ENCODE results near the gene PSG6.
"Not testable (repeated sequence)": the region's sequence is repeated elsewhere in the genome, so short reads cannot be mapped to it uniquely, and the experiment has no call there.

PSG6 gene

DNA sequence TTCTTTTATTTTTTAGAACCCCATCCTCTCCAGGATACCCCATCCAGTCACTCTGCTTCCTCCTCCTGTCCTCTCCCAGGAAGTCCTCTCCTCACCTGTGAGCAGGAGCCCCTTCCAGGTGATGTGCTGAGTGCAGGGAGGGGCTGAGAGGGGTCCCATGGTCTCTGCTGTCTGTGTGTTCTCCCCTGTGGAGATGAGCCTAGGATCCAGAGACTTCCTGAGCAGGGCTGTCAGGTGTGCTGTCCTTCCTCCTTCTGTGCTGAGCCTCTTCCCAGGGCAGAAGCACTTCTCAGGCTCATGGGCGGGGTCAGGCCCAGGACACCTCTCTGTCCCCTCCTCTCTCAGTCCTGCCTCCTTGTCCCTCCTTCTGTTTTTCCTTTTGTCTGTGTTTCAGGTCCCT lies at the start of gene PSG6:
Gene PSG6, minus strand, starts transcription at position 261 of the 400 bp plus-strand sequence. Its CDS starts 102 bp downstream, at position 159.
- not testable (repeated sequence) for DNase-seq

DNA sequence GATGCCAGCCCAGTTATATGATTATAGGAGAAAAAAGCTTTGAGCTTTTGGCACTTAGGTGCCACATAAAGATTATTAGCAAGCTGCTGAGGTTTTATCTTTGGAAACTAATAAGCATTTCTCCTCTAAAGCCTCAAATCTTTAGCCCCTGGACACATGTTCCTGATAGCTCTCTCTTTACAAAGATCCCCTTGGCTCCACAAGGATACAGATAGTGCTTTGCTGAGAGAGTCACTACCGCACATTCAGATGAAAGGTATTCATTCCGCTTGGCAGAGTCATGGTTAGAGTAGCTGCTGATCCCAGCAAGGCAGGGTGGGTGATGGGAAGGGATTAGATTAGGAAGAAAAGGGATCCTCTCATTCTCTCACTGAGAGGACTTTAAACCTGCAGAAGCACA lies 47.5 kb upstream of the PSG6 start:
- DNase-seq = no peak

DNA sequence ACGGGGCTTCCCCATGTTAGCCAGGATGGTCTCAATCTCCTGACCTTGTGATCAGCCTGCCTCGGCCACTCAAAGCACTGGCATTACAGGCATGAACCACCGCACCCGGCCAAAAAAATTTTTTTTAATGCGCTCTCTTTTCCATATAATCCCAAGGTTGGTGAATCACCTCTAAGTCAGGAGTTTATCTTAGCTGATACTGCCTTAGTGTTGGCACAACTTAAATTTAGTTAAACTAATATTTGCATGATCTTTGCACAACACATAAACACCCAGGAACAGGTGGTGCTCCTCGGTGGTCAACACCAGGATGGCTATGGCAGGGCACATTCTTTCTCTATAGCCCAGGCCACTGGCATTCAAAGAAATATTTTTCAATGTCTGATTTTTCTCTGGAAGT lies 43.4 kb upstream of the PSG6 start:
- DNase-seq = no peak

DNA sequence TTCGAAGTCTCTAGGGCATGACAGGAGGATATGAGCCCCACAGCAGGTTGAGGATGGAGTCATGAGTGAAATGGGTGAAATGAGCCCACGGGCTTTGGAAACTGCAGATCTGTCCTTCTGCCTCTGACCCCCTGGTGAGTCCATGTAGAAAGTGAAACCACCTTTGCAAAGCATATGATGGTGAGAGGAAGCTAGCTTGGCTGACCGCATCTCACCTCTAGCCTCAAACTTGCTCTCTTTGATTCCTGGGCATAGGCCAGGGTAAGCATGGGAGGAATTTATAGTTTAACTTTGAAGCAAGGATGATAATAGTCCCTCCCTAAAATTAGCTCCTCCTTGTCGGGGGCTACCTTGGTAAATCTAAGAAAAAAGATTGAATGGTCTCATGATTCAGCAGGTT lies 34.4 kb upstream of the PSG6 start:
- not testable (repeated sequence) for DNase-seq

DNA sequence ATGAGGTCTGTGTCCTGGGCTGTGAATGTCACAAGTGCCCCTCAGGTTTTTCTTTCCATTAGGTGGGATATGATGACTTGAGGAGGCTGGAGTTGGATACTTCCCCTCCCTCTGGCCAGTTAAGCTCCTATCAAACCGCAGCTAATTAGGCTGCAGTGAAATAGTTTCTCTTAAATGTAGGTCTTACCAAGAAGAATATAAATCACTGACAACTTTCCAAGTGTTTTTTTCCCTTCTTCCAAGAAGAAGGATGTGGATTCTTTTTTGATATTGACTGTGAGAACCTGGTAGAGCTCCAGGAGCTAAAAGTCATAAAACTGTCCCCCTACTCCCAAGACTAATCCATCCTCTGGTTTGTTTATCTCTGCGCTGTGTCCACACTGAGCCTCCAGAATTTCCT lies 33.8 kb upstream of the PSG6 start:
- DNase-seq = not testable (repeated sequence)

GRCh38 chr19:42942187-42942789 lies 24.6 kb upstream of the PSG6 start:
- DNase-seq = no peak

DNA sequence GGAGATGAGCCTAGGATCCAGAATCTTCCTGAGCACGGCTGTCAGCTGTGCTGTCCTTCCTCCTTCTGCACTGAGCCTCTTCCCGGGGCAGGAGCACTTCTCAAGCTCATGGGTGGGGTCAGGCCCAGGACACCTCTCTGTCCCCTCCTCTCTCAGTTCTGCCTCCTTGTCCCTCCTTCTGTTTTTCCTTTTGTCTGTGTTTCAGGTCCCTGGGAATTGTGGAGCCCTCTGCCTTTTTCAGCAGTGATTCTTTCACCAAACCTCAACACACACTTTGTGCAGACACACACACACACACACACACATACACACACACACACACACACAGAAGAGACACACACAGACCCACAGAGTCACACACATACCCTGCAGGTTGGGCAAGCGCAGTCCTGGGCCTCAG lies 19.4 kb upstream of the PSG6 start, which contains the start of gene PSG7:
Gene PSG7, minus strand, starts transcription at position 101 of the 400 bp plus-strand sequence. CDS start 131 bp downstream, outside the sequence.
- not testable (repeated sequence) for DNase-seq

GRCh38 chr19:42934726-42935125 lies 17.0 kb upstream of the PSG6 start:
- not testable (repeated sequence) for DNase-seq

GRCh38 chr19:42934183-42934582 lies 16.5 kb upstream of the PSG6 start:
- DNase-seq = not testable (repeated sequence)

- DNase-seq = not testable (repeated sequence)
These were observed 15.7 kb upstream of the PSG6 start for GRCh38 chr19:42933412-42933811.

DNA sequence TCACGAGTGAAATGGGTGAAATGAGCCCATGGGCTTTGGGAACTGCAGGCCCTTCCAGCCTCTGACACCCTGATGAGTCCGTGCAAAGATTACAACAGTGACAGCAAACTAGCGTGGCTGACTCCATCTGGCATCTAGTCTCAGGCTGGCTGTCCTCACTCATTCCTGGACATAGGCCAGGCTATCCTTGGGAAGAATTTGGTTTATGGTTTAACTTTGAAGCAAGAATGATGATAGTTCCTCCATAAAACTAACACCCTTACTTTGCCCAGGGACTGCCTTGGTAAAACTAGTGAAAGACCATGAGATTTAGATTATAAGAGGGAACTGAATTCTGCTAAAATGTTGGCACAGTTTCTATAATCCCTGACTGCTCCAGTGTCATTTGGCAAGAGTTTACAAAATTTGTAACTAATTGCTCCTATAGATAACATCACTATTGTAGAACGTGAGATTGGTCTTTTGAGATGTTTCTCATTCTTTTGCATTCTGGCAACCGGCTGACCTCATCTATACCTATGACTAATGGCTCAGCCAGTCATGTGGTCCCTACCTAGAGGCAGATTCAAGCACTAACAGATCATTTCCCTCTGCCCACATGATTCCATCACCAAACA lies 14.9 kb upstream of the PSG6 start:
- not testable (repeated sequence) for DNase-seq

DNA sequence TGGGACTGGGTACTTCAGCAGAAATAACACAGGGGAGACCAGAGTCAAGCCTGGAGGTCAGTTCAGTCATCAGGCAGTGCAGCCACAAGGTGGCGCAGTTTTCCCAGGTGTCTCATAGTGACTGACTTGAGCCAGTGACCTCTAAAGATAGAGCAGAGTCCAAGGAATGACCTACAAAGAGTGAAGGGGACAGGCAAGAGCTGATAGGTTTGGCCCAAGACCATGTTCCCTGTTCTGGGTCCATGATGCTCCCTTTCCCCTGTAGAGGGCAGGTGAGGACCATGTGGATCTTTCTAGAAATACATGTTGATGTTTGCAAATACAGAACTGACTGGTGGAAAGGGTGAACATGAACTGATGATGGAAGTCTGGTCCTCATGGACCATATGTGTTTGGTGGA lies 12.5 kb upstream of the PSG6 start:
- not testable (repeated sequence) for DNase-seq

DNA sequence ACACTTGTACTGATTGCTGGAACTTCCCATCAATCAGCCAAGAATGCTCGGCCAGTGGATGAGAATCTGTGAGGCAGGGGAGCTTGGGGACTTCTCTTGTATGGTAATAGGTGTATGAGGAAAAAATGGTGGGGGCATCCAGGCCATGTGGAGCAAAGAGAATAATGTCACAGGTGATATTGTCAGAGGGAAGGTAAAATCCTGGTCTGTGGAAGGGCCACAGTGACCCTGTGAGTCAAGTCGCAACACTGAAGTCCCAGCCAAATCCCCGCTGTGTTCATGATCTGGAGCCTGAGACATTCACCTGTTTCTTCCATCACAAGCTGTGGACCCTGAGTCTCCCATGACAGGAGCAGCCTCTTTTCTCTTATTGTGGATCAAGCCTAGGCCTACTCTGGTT lies 11.2 kb upstream of the PSG6 start:
- no peak for DNase-seq

GRCh38 chr19:42926781-42927180 lies 9.1 kb upstream of the PSG6 start:
- DNase-seq = no peak

DNA sequence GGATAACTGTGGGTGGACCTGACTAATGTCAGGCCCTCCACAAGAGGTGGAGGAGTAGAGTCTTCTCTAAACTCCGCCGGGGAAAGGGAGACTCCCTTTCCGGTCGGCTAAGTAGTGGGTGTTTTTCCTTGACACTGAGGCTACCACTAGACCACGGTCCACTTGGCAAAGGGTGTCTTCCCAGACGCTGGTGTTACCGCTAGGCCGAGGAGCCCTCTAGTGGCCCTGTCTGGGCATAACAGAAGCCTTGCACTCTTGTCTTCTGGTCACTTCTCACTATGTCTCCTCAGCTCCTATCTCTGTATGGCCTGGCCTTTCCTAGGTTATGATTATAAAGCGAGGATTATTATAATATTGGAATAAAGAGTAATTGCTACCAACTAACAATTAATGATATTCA lies 5.4 kb upstream of the PSG6 start:
- peak; percentile 8 for DNase-seq

GRCh38 chr19:42920971-42921370 lies 3.3 kb upstream of the PSG6 start:
- not testable (repeated sequence) for DNase-seq

DNA sequence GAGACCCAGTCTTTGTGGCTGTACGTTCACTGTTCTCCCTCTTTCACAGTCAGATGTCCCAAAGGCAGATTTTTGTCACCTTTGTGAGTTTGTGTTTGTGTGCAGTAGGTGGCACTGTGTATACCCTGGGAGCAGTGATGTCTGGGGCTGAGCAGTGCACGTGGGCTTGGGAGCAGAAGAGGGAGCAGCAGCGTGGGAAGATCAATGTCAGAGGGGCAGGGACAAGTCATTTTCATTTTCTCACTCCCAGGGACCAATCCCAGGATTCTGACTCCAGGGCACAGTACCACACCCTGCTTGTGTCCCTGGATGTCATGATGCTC lies 2.0 kb upstream of the PSG6 start:
- DNase-seq = no peak

- DNase-seq = not testable (repeated sequence)
These were observed 1.5 kb upstream of the PSG6 start for GRCh38 chr19:42919070-42919756.

DNA sequence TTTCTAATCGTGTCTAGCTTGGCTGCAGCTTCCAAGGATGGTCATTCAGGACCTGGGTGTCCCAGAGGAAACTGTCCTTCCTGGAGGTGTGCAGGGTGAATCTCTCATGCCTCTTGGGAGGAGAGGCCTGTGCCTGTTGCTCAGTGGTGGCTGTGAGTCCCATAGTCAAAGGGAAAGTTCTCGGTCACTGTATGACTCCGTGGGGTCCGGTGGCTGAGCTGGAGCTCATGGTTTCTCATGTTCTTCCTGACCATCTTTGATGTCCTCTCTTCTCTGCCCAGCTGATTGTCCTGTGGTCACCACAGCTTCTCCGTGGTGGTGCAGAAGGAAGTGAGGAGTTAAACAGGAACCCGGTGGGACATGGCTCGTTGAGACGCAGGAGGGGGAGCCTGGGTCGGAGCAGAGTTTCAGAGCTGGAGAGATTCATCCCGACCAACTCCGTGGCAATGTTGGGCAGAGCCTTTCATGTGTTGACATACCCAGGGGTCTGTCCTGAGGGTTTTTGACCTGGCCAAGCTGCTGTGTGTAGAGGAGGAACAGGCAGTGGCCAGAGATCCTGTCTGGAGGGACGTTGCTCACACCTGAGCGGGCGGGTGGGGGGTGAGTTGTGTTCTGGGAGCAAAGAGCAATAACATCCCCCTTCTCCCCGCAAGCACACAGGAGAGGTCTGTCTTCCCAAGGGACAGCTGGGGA lies 829 bp upstream of the PSG6 start:
- not testable (repeated sequence) for DNase-seq

GRCh38 chr19:42916931-42917330 lies 763 bp downstream of the PSG6 start:
- not testable (repeated sequence) for DNase-seq

GRCh38 chr19:42913516-42913915 lies 4.2 kb downstream of the PSG6 start:
- DNase-seq = not testable (repeated sequence)

- DNase-seq = not testable (repeated sequence)
These were observed 4.8 kb downstream of the PSG6 start for GRCh38 chr19:42912941-42913340.

GRCh38 chr19:42911731-42912130 lies 6.0 kb downstream of the PSG6 start:
- DNase-seq = not testable (repeated sequence)

- DNase-seq = not testable (repeated sequence)
These were observed 11.5 kb downstream of the PSG6 start for GRCh38 chr19:42906162-42906561.
